ENCODE measurements around the gene AMER2. TPM values are rescaled to one million over a fixed set of nuclear protein-coding genes. Genes with fewer than 3 reads are reported as not detected.

AMER2 gene
- total RNA-seq, 1 donor from 2014 or later, result 4.1 TPM

GRCh38 chr13:25190771-25191170, 18.7 kb upstream of the AMER2 start:
- Mint-ChIP-seq H3K4me1 (peaks cover 18% of the 10 kb centered on the region), H3K36me3 (ENCODE audit: low read depth) (no peaks in the 10 kb centered on the region), H3K27ac (ENCODE audit: unreplicated experiment) (no peak overlapping the region), H3K9me3 (peaks cover 5% of the 10 kb centered on the region), H3K4me3 (no peak overlapping the region), H3K27me3 (ENCODE audit: low read depth) (peaks cover 7% of the 10 kb centered on the region)
- TF ChIP-seq CTCF (conservative IDR thresholded peaks at IDR 0.05), result no peak
- no peak for DNase-seq (ENCODE audit: low read depth, low spot score)

- Mint-ChIP-seq H3K27ac (ENCODE audit: unreplicated experiment) (no peak overlapping the region), H3K4me1 (peaks cover 18% of the 10 kb centered on the region), H3K27me3 (ENCODE audit: low read depth) (peaks cover 7% of the 10 kb centered on the region), H3K36me3 (ENCODE audit: low read depth) (no peaks in the 10 kb centered on the region), H3K4me3 (no peak overlapping the region), H3K9me3 (peaks cover 5% of the 10 kb centered on the region)
- no peak for TF ChIP-seq CTCF (conservative IDR thresholded peaks at IDR 0.05)
- no peak for DNase-seq (ENCODE audit: low read depth, low spot score)
Observed at GRCh38 chr13:25190256-25190655, 18.2 kb upstream of the AMER2 start.

GRCh38 chr13:25187596-25187995, 15.5 kb upstream of the AMER2 start:
- no peak overlapping the region for H3K4me3 Mint-ChIP-seq
- H3K9me3 Mint-ChIP-seq, result peaks cover 3% of the 10 kb centered on the region
- DNase-seq (ENCODE audit: low read depth, low spot score), result no peak
- H3K27ac Mint-ChIP-seq (ENCODE audit: unreplicated experiment), result no peak overlapping the region
- TF ChIP-seq CTCF (conservative IDR thresholded peaks at IDR 0.05), result no peak
- H3K4me1 Mint-ChIP-seq, result peaks cover 13% of the 10 kb centered on the region
- H3K27me3 Mint-ChIP-seq (ENCODE audit: low read depth), result peaks cover 7% of the 10 kb centered on the region
- H3K36me3 Mint-ChIP-seq (ENCODE audit: low read depth), result no peaks in the 10 kb centered on the region

- TF ChIP-seq CTCF (conservative IDR thresholded peaks at IDR 0.05), result no peak
- peaks cover 3% of the 10 kb centered on the region for H3K9me3 Mint-ChIP-seq
- H3K4me1 Mint-ChIP-seq, result peaks cover 23% of the 10 kb centered on the region
- DNase-seq (ENCODE audit: low read depth, low spot score), result no peak
- H3K27ac Mint-ChIP-seq (ENCODE audit: unreplicated experiment), result no peak overlapping the region
- no peaks in the 10 kb centered on the region for H3K36me3 Mint-ChIP-seq (ENCODE audit: low read depth)
- no peak overlapping the region for H3K4me3 Mint-ChIP-seq
- peaks cover 7% of the 10 kb centered on the region for H3K27me3 Mint-ChIP-seq (ENCODE audit: low read depth)
Observed at GRCh38 chr13:25186187-25186586, 14.1 kb upstream of the AMER2 start.

GRCh38 chr13:25181597-25181996, 9.5 kb upstream of the AMER2 start:
- Mint-ChIP-seq H3K4me1 (peaks cover 29% of the 10 kb centered on the region), H3K27me3 (ENCODE audit: low read depth) (peaks cover under 1% of the 10 kb centered on the region), H3K4me3 (no peak overlapping the region), H3K9me3 (peaks cover 4% of the 10 kb centered on the region), H3K27ac (ENCODE audit: unreplicated experiment) (peak overlapping the region; percentile 32), H3K36me3 (ENCODE audit: low read depth) (no peaks in the 10 kb centered on the region)
- DNase-seq (ENCODE audit: low read depth, low spot score), result no peak
- TF ChIP-seq CTCF (conservative IDR thresholded peaks at IDR 0.05), result no peak
